ENCODE results near the gene ZNF277.

The ZNF277 gene

DNA sequence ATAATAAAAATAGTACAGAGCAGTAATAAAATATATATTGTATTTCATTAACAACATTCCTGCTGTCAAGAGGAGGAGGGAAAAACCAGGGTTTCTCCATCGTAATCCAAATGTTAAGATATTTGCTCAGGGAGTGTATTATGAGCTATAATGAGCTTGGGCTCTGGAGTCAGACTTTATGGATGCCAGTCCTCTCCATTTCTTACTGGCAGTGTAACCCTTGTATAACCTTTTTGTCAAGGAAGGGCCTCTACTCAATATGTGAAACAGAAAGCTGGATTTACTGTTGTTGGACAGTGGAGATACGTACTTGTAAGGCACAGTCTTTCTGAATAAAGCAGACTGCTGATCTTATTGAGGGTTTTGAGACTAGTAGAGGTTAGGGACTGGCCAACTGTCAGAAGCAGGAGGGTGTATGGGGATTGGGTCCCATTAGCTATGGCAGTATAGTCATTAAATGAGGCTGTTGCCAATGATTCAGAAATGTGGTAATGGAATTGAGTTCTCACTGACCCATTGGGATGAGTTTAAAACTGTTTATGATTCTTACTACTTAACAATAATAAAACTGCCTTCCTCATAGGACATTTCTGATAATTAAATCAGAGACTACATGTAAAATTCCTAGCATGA, 56.5 kb downstream of the ZNF277 start:
- no peak for TF ChIP-seq NFIC (IDR thresholded peaks at IDR 0.05)
- TF ChIP-seq TCF12 (IDR thresholded peaks at IDR 0.05; ENCODE audit: low read depth): no peak
- TF ChIP-seq EGR1 (IDR thresholded peaks at IDR 0.05): no peak
- TF ChIP-seq, protein P1, sequence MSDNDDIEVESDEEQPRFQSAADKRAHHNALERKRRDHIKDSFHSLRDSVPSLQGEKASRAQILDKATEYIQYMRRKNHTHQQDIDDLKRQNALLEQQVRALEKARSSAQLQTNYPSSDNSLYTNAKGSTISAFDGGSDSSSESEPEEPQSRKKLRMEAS (IDR thresholded peaks at IDR 0.05): no peak

DNA sequence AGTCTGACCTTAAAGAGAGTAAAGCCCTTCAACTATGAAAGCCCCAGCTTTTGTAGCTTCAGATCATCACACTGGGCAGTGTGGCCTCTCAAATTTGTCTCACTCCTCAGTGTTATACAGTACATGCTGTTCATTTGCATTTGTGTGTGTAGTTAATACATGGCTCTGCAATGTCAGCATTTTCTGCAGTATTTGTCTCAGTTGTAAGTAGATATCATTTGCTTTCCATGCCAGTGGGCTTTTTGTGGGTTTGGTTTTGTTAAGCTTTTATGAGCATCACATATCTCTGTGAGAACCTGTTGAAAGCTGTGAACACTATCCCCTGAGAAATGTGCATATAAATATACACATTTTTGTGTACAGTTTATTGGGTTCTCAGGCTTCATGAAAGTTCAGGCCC, 57.0 kb downstream of the ZNF277 start:
- TF ChIP-seq CEBPB (IDR thresholded peaks at IDR 0.05): no peak
- no peak for TF ChIP-seq FOXM1 (IDR thresholded peaks at IDR 0.05; ENCODE audit: borderline replicate concordance, low read depth)
- no peak for TF ChIP-seq EP300 (IDR thresholded peaks at IDR 0.05; ENCODE audit: borderline replicate concordance)
- no peak for TF ChIP-seq RAD21 (IDR thresholded peaks at IDR 0.05; ENCODE audit: low read depth)
- TF ChIP-seq YY1 (IDR thresholded peaks at IDR 0.05; ENCODE audit: low read depth): no peak
- no peak for TF ChIP-seq TAF1 (IDR thresholded peaks at IDR 0.05; ENCODE audit: low read depth)

DNA sequence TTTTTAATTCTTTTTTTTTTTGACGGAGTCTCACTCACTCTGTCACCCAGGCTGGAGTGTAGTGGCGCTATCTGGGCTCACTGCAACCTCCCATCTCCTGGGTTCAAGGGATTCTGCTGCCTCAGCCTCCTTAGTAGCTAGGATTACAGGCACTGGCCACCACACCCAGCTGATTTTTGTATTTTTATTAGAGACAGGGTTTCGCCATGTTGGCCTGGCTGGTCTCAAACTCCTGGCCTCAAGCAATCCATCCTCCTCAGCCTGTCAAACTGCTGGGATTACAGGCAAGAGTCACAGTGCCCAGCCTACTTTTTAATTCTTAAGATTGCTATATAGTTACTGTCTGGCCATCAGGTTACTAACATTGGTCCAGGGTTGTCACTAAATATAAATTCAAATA, 59.6 kb downstream of the ZNF277 start:
- TF ChIP-seq TAF1 (IDR thresholded peaks at IDR 0.05; ENCODE audit: low read depth) (no peak), CREB1 (IDR thresholded peaks at IDR 0.05; ENCODE audit: low read depth) (no peak), RAD21 (IDR thresholded peaks at IDR 0.05; ENCODE audit: low read depth) (no peak), TCF12 (IDR thresholded peaks at IDR 0.05; ENCODE audit: low read depth) (no peak), YY1 (IDR thresholded peaks at IDR 0.05; ENCODE audit: low read depth) (no peak), FOXM1 (IDR thresholded peaks at IDR 0.05; ENCODE audit: borderline replicate concordance, low read depth) (no peak)
- TF ChIP-seq, protein P1 (IDR thresholded peaks at IDR 0.05): no peak
- TF ChIP-seq, protein P2, sequence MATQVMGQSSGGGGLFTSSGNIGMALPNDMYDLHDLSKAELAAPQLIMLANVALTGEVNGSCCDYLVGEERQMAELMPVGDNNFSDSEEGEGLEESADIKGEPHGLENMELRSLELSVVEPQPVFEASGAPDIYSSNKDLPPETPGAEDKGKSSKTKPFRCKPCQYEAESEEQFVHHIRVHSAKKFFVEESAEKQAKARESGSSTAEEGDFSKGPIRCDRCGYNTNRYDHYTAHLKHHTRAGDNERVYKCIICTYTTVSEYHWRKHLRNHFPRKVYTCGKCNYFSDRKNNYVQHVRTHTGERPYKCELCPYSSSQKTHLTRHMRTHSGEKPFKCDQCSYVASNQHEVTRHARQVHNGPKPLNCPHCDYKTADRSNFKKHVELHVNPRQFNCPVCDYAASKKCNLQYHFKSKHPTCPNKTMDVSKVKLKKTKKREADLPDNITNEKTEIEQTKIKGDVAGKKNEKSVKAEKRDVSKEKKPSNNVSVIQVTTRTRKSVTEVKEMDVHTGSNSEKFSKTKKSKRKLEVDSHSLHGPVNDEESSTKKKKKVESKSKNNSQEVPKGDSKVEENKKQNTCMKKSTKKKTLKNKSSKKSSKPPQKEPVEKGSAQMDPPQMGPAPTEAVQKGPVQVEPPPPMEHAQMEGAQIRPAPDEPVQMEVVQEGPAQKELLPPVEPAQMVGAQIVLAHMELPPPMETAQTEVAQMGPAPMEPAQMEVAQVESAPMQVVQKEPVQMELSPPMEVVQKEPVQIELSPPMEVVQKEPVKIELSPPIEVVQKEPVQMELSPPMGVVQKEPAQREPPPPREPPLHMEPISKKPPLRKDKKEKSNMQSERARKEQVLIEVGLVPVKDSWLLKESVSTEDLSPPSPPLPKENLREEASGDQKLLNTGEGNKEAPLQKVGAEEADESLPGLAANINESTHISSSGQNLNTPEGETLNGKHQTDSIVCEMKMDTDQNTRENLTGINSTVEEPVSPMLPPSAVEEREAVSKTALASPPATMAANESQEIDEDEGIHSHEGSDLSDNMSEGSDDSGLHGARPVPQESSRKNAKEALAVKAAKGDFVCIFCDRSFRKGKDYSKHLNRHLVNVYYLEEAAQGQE (IDR thresholded peaks at IDR 0.05; ENCODE audit: low read depth): no peak

DNA sequence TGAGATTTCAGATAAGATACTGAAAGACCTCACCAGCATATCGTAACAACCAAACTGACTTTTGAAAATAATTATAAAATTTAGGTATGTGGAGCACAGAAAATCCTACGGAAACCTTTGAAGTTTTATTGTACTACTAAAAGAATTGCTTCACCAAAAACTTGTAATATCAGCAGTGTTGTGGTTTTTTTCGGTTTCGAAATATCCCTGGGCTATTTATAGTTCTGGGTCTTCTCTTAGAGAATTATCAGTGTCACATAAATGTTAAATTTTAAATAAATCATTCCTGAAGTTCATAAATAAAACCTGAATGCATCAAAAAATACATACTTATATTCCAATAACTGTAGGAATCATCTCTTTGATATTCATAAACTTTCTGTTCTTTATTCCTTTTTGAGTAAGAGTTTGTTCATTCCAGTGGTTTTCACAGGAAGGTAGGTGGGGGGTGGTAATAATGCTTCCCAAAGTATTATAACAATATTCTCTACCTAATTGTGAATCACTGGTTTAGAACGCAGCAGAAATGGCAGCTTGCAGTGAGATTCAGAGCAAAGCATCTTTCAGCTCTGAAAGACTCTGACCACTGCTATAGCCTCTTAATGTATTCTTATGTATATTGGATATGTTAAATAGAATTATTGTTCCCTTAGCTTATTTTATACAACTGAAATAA, 60.2 kb downstream of the ZNF277 start:
- TF ChIP-seq RAD21 (IDR thresholded peaks at IDR 0.05; ENCODE audit: low read depth): no peak
- TF ChIP-seq FOXM1 (IDR thresholded peaks at IDR 0.05; ENCODE audit: borderline replicate concordance, low read depth): no peak
- no peak for TF ChIP-seq EGR1 (IDR thresholded peaks at IDR 0.05)
- no peak for TF ChIP-seq TCF12 (IDR thresholded peaks at IDR 0.05; ENCODE audit: low read depth)
- TF ChIP-seq CREB1 (IDR thresholded peaks at IDR 0.05; ENCODE audit: low read depth): no peak
- TF ChIP-seq, protein P3, sequence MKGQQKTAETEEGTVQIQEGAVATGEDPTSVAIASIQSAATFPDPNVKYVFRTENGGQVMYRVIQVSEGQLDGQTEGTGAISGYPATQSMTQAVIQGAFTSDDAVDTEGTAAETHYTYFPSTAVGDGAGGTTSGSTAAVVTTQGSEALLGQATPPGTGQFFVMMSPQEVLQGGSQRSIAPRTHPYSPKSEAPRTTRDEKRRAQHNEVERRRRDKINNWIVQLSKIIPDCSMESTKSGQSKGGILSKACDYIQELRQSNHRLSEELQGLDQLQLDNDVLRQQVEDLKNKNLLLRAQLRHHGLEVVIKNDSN (IDR thresholded peaks at IDR 0.05): no peak
- TF ChIP-seq CEBPB (IDR thresholded peaks at IDR 0.05): no peak
- no peak for TF ChIP-seq YY1 (IDR thresholded peaks at IDR 0.05; ENCODE audit: low read depth)
- no peak for TF ChIP-seq ZBTB7A (IDR thresholded peaks at IDR 0.05; ENCODE audit: low read depth)
- no peak for TF ChIP-seq TEAD4 (IDR thresholded peaks at IDR 0.05)
- TF ChIP-seq NFIC (IDR thresholded peaks at IDR 0.05): no peak
- TF ChIP-seq EP300 (IDR thresholded peaks at IDR 0.05; ENCODE audit: borderline replicate concordance): no peak
- TF ChIP-seq, protein P2 (IDR thresholded peaks at IDR 0.05; ENCODE audit: low read depth): no peak
- TF ChIP-seq, protein P1 (IDR thresholded peaks at IDR 0.05): no peak
- TF ChIP-seq TAF1 (IDR thresholded peaks at IDR 0.05; ENCODE audit: low read depth): no peak

DNA sequence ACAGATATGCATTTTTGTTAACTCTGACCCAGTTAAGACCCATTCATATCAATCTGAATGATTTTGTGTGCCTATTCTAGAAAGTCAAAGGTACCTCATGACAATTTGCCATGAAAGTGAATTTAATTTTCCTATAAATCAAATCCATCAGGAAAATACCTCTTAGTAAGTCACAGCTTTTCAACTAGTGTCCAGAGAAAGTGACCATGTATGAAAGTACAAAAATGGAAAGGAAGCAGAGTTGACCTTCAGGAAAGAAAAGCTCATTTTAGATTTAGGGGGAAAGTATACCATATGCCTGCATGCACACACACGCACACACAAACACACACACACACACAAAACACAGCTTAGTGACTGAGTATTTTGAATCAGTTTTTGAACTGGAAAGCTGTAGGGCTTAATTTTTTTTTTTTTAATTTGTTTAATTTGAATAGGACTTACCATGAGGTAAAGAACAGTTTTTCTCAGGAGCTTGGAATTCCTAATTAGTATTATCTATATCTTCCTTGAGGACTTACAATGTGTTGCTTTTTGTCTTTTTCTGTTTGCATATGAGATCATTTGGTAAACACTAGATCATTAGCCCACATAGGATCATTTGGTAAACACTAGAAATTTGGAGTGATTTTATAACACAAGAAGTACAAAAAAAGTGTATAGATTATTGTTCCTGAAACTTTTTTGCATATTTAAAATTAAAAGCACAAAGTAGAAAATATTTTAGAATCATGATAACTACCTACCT, 61.6 kb downstream of the ZNF277 start:
- TF ChIP-seq CREB1 (IDR thresholded peaks at IDR 0.05; ENCODE audit: low read depth): no peak
- no peak for TF ChIP-seq TAF1 (IDR thresholded peaks at IDR 0.05; ENCODE audit: low read depth)
- TF ChIP-seq, protein P2 (IDR thresholded peaks at IDR 0.05; ENCODE audit: low read depth): no peak
